KMS-11 (cell line): ENCODE results near the gene ADAMTS9.

Experiments used
- H2AFZ ChIP-seq: fragments of 200-600 bp; sonication (generic); 2 replicates; pipeline ENCODE4 v1.6.1; 2016; ENCODE audit warnings: antibody characterized with exemption, mixed run types, low read depth
- H3K27ac ChIP-seq: fragments of 200-600 bp; sonication (generic); 2 replicates; pipeline ENCODE4 v1.6.1; 2016; ENCODE audit warnings: mild to moderate bottlenecking, mixed run types
- H3K27me3 ChIP-seq: fragments of 200-600 bp; sonication (generic); 2 replicates; pipeline ENCODE4 v1.6.1; 2017; ENCODE audit warnings: mild to moderate bottlenecking, low read depth, mixed run types, moderate library complexity; ENCODE audit not compliant: insufficient read depth
- H3K36me3 ChIP-seq: fragments of 200-600 bp; sonication (generic); 2 replicates; pipeline ENCODE4 v1.6.1; 2017; ENCODE audit warnings: mild to moderate bottlenecking, mixed run types; ENCODE audit not compliant: insufficient read depth
- H3K4me1 ChIP-seq: fragments of 200-600 bp; sonication (generic); 2 replicates; pipeline ENCODE4 v1.6.1; 2016; ENCODE audit warnings: mild to moderate bottlenecking, low read depth, mixed run types; ENCODE audit not compliant: poor library complexity, severe bottlenecking
- H3K4me2 ChIP-seq: fragments of 200-600 bp; sonication (generic); 2 replicates; pipeline ENCODE4 v1.7.0; 2016; ENCODE audit warnings: mild to moderate bottlenecking, mixed run types
- H3K4me3 ChIP-seq: fragments of 200-600 bp; sonication (generic); IDR thresholded peaks from 2 replicates; pipeline ENCODE4 v1.6.1; 2017; ENCODE audit warnings: low read depth, low read length, mixed read lengths; ENCODE audit not compliant: insufficient read depth
- H3K79me2 ChIP-seq: fragments of 200-600 bp; sonication (generic); 2 replicates; pipeline ENCODE4 v1.6.1; 2016; ENCODE audit warnings: low read depth, mixed run types; ENCODE audit not compliant: insufficient read depth
- H3K9ac ChIP-seq: fragments of 200-600 bp; sonication (generic); 2 replicates; pipeline ENCODE4 v1.6.1; 2016; ENCODE audit warnings: mild to moderate bottlenecking, mixed run types
- H4K20me1 ChIP-seq: fragments of 200-600 bp; sonication (generic); 2 replicates; pipeline ENCODE4 v1.6.1; 2016; ENCODE audit warnings: mild to moderate bottlenecking, mixed run types; ENCODE audit not compliant: insufficient read depth
- CTCF ChIP-seq: fragments of 200-600 bp; sonication (generic); conservative IDR thresholded peaks from 2 replicates; pipeline ENCODE4 v1.6.1; 2017; ENCODE audit warnings: low read depth, mild to moderate bottlenecking, antibody characterized with exemption, low read length, moderate library complexity, mixed read lengths

Gene ADAMTS9

GRCh38 chr3:64621275-64621674, 66.5 kb downstream of the ADAMTS9 start:
- Histone ChIP-seq H3K9ac (no peak overlapping the region), H3K27ac (no peak overlapping the region), H3K27me3 (no peaks in the 10 kb centered on the region), H3K79me2 (no peaks in the 10 kb centered on the region), H4K20me1 (no peaks in the 10 kb centered on the region), H3K4me3 (no peak overlapping the region), H3K4me1 (no peaks in the 10 kb centered on the region), H3K4me2 (no peak overlapping the region), H3K36me3 (no peaks in the 10 kb centered on the region), H2AFZ (no peak overlapping the region)
- no peak for TF ChIP-seq CTCF

GRCh38 chr3:64620020-64620419, 67.8 kb downstream of the ADAMTS9 start:
- H2AFZ ChIP-seq = no peak overlapping the region
- H3K27ac ChIP-seq = no peak overlapping the region
- H3K9ac ChIP-seq = no peak overlapping the region
- H3K4me2 ChIP-seq = no peak overlapping the region
- no peaks in the 10 kb centered on the region for H3K4me1 ChIP-seq
- no peaks in the 10 kb centered on the region for H3K79me2 ChIP-seq
- no peaks in the 10 kb centered on the region for H3K27me3 ChIP-seq
- no peaks in the 10 kb centered on the region for H4K20me1 ChIP-seq
- no peak overlapping the region for H3K4me3 ChIP-seq
- TF ChIP-seq CTCF = no peak
- no peaks in the 10 kb centered on the region for H3K36me3 ChIP-seq

- no peaks in the 10 kb centered on the region for H3K36me3 ChIP-seq
- H2AFZ ChIP-seq = no peak overlapping the region
- H3K27me3 ChIP-seq = no peaks in the 10 kb centered on the region
- H3K9ac ChIP-seq = no peak overlapping the region
- H3K4me1 ChIP-seq = no peaks in the 10 kb centered on the region
- H3K4me2 ChIP-seq = no peak overlapping the region
- no peaks in the 10 kb centered on the region for H4K20me1 ChIP-seq
- no peak overlapping the region for H3K27ac ChIP-seq
- no peak overlapping the region for H3K4me3 ChIP-seq
- H3K79me2 ChIP-seq = no peaks in the 10 kb centered on the region
- no peak for TF ChIP-seq CTCF
Observed at GRCh38 chr3:64619216-64619615, 68.6 kb downstream of the ADAMTS9 start.

- H3K9ac ChIP-seq = no peak overlapping the region
- H3K79me2 ChIP-seq = no peaks in the 10 kb centered on the region
- no peak overlapping the region for H3K27ac ChIP-seq
- no peak overlapping the region for H2AFZ ChIP-seq
- no peak overlapping the region for H3K4me3 ChIP-seq
- no peaks in the 10 kb centered on the region for H4K20me1 ChIP-seq
- no peak overlapping the region for H3K4me2 ChIP-seq
- no peaks in the 10 kb centered on the region for H3K27me3 ChIP-seq
- TF ChIP-seq CTCF = no peak
- H3K4me1 ChIP-seq = no peaks in the 10 kb centered on the region
- H3K36me3 ChIP-seq = no peaks in the 10 kb centered on the region
Observed at GRCh38 chr3:64617610-64618009, 70.2 kb downstream of the ADAMTS9 start.

- no peak overlapping the region for H3K4me2 ChIP-seq
- H3K27me3 ChIP-seq = no peaks in the 10 kb centered on the region
- H3K27ac ChIP-seq = no peak overlapping the region
- no peak overlapping the region for H3K9ac ChIP-seq
- H3K4me3 ChIP-seq = no peak overlapping the region
- no peaks in the 10 kb centered on the region for H3K36me3 ChIP-seq
- H3K79me2 ChIP-seq = no peaks in the 10 kb centered on the region
- H3K4me1 ChIP-seq = no peaks in the 10 kb centered on the region
- H2AFZ ChIP-seq = no peak overlapping the region
- no peaks in the 10 kb centered on the region for H4K20me1 ChIP-seq
- TF ChIP-seq CTCF = no peak
Observed at GRCh38 chr3:64616953-64617352, 70.8 kb downstream of the ADAMTS9 start.
